HepG2 (cell line): ENCODE data around the gene PIAS3. TPM values are rescaled to one million over a fixed set of nuclear protein-coding genes. Genes with fewer than 3 reads are reported as not detected.

Experiments
- ATAC-seq: fragments of 200-7000 bp; cut with Tn5 transposase; 3 replicates; pipeline ENCODE4 v1.9.1; 2020; ENCODE audit warnings: mild to moderate bottlenecking, moderate library complexity
- BruUV-seq: library from RNA; stranded (reverse); fragments of 400-500 nt; replicated peaks from 2 replicates; lab custom pipeline; 2021; lab: Mats Ljungman, UMichigan
- CTCF ChIA-PET: fragments of 300-600 bp; formaldehyde crosslinking; extraction: SDS; loops from one replicate; lab custom pipeline; 2021; ENCODE audit warnings: low total read pairs, inconsistent platforms, low intra/inter-chr PET ratio; lab: Yijun Ruan, JAX
- POLR2A ChIA-PET: fragments of 350-600 bp; sonication (Branson Sonifier 250); formaldehyde crosslinking; loops from one replicate; lab custom pipeline; 2020; ENCODE audit warnings: antibody characterized with exemption, inconsistent platforms; lab: Yijun Ruan, JAX
- DNase-seq: peaks from one replicate; pipeline ENCODE4 v3.0.0-alpha.2; 2015; ENCODE audit warnings: low spot score
- FAIRE-seq: peaks from 3 replicates; lab custom pipeline; 2011; peaks lifted over from hg19 to GRCh38; lab: Jason Lieb, UNC
- H2AFZ ChIP-seq: one replicate; pipeline ENCODE4 v1.6.1; 2011; ENCODE audit warnings: low read length, inconsistent platforms
- H3K27ac ChIP-seq: fragments of 300-600 bp; 3 replicates; pipeline ENCODE4 v1.8.0; 2011; ENCODE audit warnings: mixed run types, mild to moderate bottlenecking, mixed read lengths, low read length, inconsistent platforms; ENCODE audit not compliant: insufficient read depth; ENCODE audit errors: extremely low read length
- H3K27me3 ChIP-seq, 2 experiments: fragments of 200-600 bp in 1 of 2; 2 replicates in 1 of 2; 3 replicates in 1 of 2; pipeline versions ENCODE4 v1.6.0 to v1.8.0; 2011; ENCODE audit warnings: low read length in 2 of 2, mild to moderate bottlenecking in 2 of 2, moderate library complexity in 2 of 2, inconsistent platforms in 1 of 2; ENCODE audit not compliant: insufficient read depth in 2 of 2, control insufficient read depth in 1 of 2
- H3K36me3 ChIP-seq, 2 experiments: fragments of 200-600 bp in 1 of 2; replicated peaks in 1 of 2; 2 replicates in 1 of 2; 3 replicates in 1 of 2; pipeline versions ENCODE4 v1.5.1 to v1.8.0; 2011; ENCODE audit warnings: low read length in 2 of 2, inconsistent platforms in 1 of 2; ENCODE audit not compliant: insufficient read depth in 2 of 2, control insufficient read depth in 1 of 2
- H3K4me1 ChIP-seq: 2 replicates; pipeline ENCODE4 v1.5.1; 2012; ENCODE audit warnings: low read length, inconsistent platforms; ENCODE audit not compliant: insufficient read depth
- H3K4me2 ChIP-seq: 2 replicates; pipeline ENCODE4 v1.6.0; 2011; ENCODE audit warnings: low read depth, low read length, inconsistent platforms
- H3K4me3 ChIP-seq, 3 experiments: fragments of 200-600 bp in 1 of 3; sonication (generic), shearing (Covaris generic) in 1 of 3; replicated peaks in 1 of 3; 2 replicates each; pipeline ENCODE4 v1.5.1; 2011 to 2016; ENCODE audit warnings: low read length in 3 of 3, inconsistent platforms in 2 of 3, low read depth in 2 of 3, mild to moderate bottlenecking in 2 of 3, control low read depth in 1 of 3, mixed read lengths in 1 of 3; ENCODE audit not compliant: insufficient read depth in 1 of 3
- H3K79me2 ChIP-seq: one replicate; pipeline ENCODE4 v1.6.1; 2011; ENCODE audit warnings: low read length, inconsistent platforms; ENCODE audit not compliant: insufficient read depth
- H3K9ac ChIP-seq: 2 replicates; pipeline ENCODE4 v1.6.0; 2011; ENCODE audit warnings: mild to moderate bottlenecking, low read depth, low read length, inconsistent platforms; ENCODE audit not compliant: insufficient read depth
- H3K9me3 ChIP-seq: 2 replicates; pipeline ENCODE4 v1.5.1; 2012; ENCODE audit warnings: mild to moderate bottlenecking, low read length
- H4K20me1 ChIP-seq: 2 replicates; pipeline ENCODE4 v1.6.0; 2011; ENCODE audit warnings: inconsistent platforms, mild to moderate bottlenecking, low read length, moderate library complexity; ENCODE audit not compliant: insufficient read depth
- FOXO4 ChIP-seq: sonication (generic); formaldehyde crosslinking; conservative IDR thresholded peaks from 2 replicates; pipeline ENCODE4 v1.8.1; 2023; ENCODE audit warnings: missing genetic modification reagents
- HDAC6 ChIP-seq: fragments of 200-600 bp; sonication (generic); IDR thresholded peaks from 2 replicates; pipeline ENCODE4 v1.7.0; 2017; ENCODE audit warnings: mild to moderate bottlenecking, antibody characterized with exemption, low read length, low read depth
- HOMEZ ChIP-seq: IDR thresholded peaks from 2 replicates; pipeline ENCODE4 v1.6.1; 2016; ENCODE audit warnings: low read depth
- LBX2 ChIP-seq: sonication (generic); formaldehyde crosslinking; IDR thresholded peaks from 2 replicates; pipeline ENCODE4 v1.5.0; 2020; ENCODE audit warnings: missing genetic modification reagents, mild to moderate bottlenecking, borderline replicate concordance
- NR3C1 ChIP-seq: sonication (generic); formaldehyde crosslinking; IDR thresholded peaks from 2 replicates; pipeline ENCODE4 v1.4.0; 2020; ENCODE audit warnings: missing genetic modification reagents
- PPARG ChIP-seq: conservative IDR thresholded peaks from 2 replicates; pipeline ENCODE4 v1.6.1; 2016; ENCODE audit warnings: missing biosample characterization, missing genetic modification reagents
- RAD51 ChIP-seq: fragments of 450-650 bp; IDR thresholded peaks from 2 replicates; pipeline ENCODE4 v1.6.1; 2016; ENCODE audit warnings: borderline replicate concordance
- SALL1 ChIP-seq: sonication (generic); formaldehyde crosslinking; IDR thresholded peaks from 2 replicates; pipeline ENCODE4 v1.8.0; 2022; ENCODE audit warnings: mild to moderate bottlenecking, missing genetic modification reagents
- SNAI1 ChIP-seq: sonication (generic); formaldehyde crosslinking; IDR thresholded peaks from 2 replicates; pipeline ENCODE4 v1.5.0; 2020; ENCODE audit warnings: mild to moderate bottlenecking, missing genetic modification reagents, borderline replicate concordance
- YEATS2 ChIP-seq: sonication (generic); formaldehyde crosslinking; IDR thresholded peaks from 2 replicates; pipeline ENCODE4 v1.4.0; 2020; ENCODE audit warnings: missing genetic modification reagents, borderline replicate concordance
- ZFP82 ChIP-seq: sonication (generic); formaldehyde crosslinking; IDR thresholded peaks from 2 replicates; pipeline ENCODE4 v1.5.1; 2020; ENCODE audit warnings: mild to moderate bottlenecking, missing genetic modification reagents, borderline replicate concordance
- ZNF430 ChIP-seq: sonication (generic); formaldehyde crosslinking; IDR thresholded peaks from 2 replicates; pipeline ENCODE4 v1.9.0; 2021; ENCODE audit warnings: mild to moderate bottlenecking, missing genetic modification reagents
- ZNF556 ChIP-seq: sonication (generic); formaldehyde crosslinking; IDR thresholded peaks from 2 replicates; pipeline ENCODE4 v1.4.0; 2020; ENCODE audit warnings: mild to moderate bottlenecking, missing genetic modification reagents, borderline replicate concordance
- ZNF570 ChIP-seq: sonication (generic); formaldehyde crosslinking; IDR thresholded peaks from 2 replicates; pipeline ENCODE4 v1.4.0; 2020; ENCODE audit warnings: mild to moderate bottlenecking, missing genetic modification reagents, borderline replicate concordance
- ZNF672 ChIP-seq: sonication (generic); formaldehyde crosslinking; IDR thresholded peaks from 2 replicates; pipeline ENCODE4 v1.8.1; 2022; ENCODE audit warnings: missing genetic modification reagents
- ZSCAN31 ChIP-seq: sonication (generic); formaldehyde crosslinking; IDR thresholded peaks from 2 replicates; pipeline ENCODE4 v1.5.0; 2020; ENCODE audit warnings: low read depth, mild to moderate bottlenecking, missing genetic modification reagents
- WGBS: methylation state at CpG from one replicate; pipeline ENCODE4 v1.1.6; 2017; ENCODE audit warnings: low lambda C conversion rate; 5-methylcytosine and 5-hydroxymethylcytosine counted together
- in situ Hi-C: cut with HindIII; loops from 2 replicates; pipeline ENCODE4 v1.10.0; 2017; ENCODE audit warnings: low pct_unique_long_range_greater_than_20kb; ENCODE audit not compliant: extremely low pct_ligation_motif_present
- intact Hi-C: fragments of 100-400 bp; cut with micrococcal nuclease; formaldehyde crosslinking; loops from one replicate; pipeline ENCODE4 v1.10.0; 2022; ENCODE audit not compliant: unreplicated experiment
- polyA plus RNA-seq, 8 experiments: library from polyadenylated mRNA; depleted of rRNA in 3 of 8; stranded (reverse) in 7 of 8; unstranded in 1 of 8; fragments of >200 nt; fragmentation: Illumina TruSeq in 4 of 8; extraction: Trizol in 4 of 8; gene quantifications; 2 replicates each; pipeline versions ENCODE4 v1.2.1 to v1.2.3, GENCODE V29; 2011 to 2016; ENCODE audit warnings: low read depth in 4 of 8, missing spikeins in 1 of 8, mixed read lengths in 1 of 8; ENCODE audit not compliant: insufficient read depth in 1 of 8
- total RNA-seq, 5 experiments: library from RNA; depleted of rRNA; stranded (reverse); fragments of >200 nt; fragmentation: Illumina TruSeq; extraction: Trizol; gene quantifications; 2 replicates each; pipeline ENCODE4 v1.2.3, GENCODE V29; 2016; ENCODE audit warnings: low read depth in 1 of 5
- TF ChIP-seq, protein P1 (sequence below), 2 experiments: fragments of 450-650 bp in 1 of 2; sonication (generic) in 1 of 2; formaldehyde crosslinking; IDR thresholded peaks; 2 replicates each; pipeline versions ENCODE4 v1.5.0 to v1.8.0; 2020 to 2022; ENCODE audit warnings: mild to moderate bottlenecking in 1 of 2, missing genetic modification reagents in 1 of 2
- TF ChIP-seq, protein P2 (sequence below): sonication (generic); formaldehyde crosslinking; conservative IDR thresholded peaks from 2 replicates; pipeline ENCODE4 v1.8.0; 2022; ENCODE audit warnings: low read depth, missing genetic modification reagents

Gene PIAS3
- total and polyA plus RNA-seq, 2 of the 13 experiments (the other 11 are each of a cell fraction or from before 2014, with no cell fraction given) = 3.7 to 8.0 TPM

- TF ChIP-seq HOMEZ (CRISPR knock-in tag) = no peak
- no peak for TF ChIP-seq ZFP82 (CRISPR knock-in tag)
Measured at GRCh38 chr1:145845144-145845513, 13.8 kb downstream of the PIAS3 start (continued).

GRCh38 chr1:145843031-145843430, 15.8 kb downstream of the PIAS3 start:
- no peak overlapping the region for H3K9ac ChIP-seq
- no peaks in the 10 kb centered on the region for H3K79me2 ChIP-seq
- ATAC-seq (no peak), DNase-seq (no peak), FAIRE-seq (no peak)
- no peak overlapping the region for H3K4me3 ChIP-seq
- no peak overlapping the region for H3K27ac ChIP-seq
- H2AFZ ChIP-seq = no peak overlapping the region
- peaks cover 15 to 39% of the 10 kb centered on the region in 2 experiments for H3K36me3 ChIP-seq
- no peaks in the 10 kb centered on the region for H3K9me3 ChIP-seq
- BruUV-seq = no TSS peak
- intact Hi-C loops (no loop called here), in situ Hi-C loops (loop anchor here (10.0 kb wide), 1 partner anchor 172 kb away; no protein-coding TSS in a partner anchor)
- H3K27me3 ChIP-seq = no peaks in the 10 kb centered on the region
- ChIA-PET CTCF (no interaction called here), POLR2A (interaction anchor here (0.9 to 2.8 kb wide), 3 partner anchors 16 to 43 kb away, joined by 3 to 10 read pairs (median 6); partner anchors contain the start of genes PIAS3, POLR3C and RNF115)
- no peaks in the 10 kb centered on the region for H4K20me1 ChIP-seq
- WGBS = 100% methylated on average over 3 of the region's 3 CpGs
- H3K4me1 ChIP-seq = peaks cover 12% of the 10 kb centered on the region
- H3K4me2 ChIP-seq = no peak overlapping the region
- TF ChIP-seq SALL1 (CRISPR knock-in tag) (no peak), ZNF570 (CRISPR knock-in tag) (no peak), NR3C1 (CRISPR knock-in tag) (no peak), ZNF430 (CRISPR knock-in tag) (no peak), LBX2 (CRISPR knock-in tag) (no peak), ZNF672 (no peak), ZNF556 (CRISPR knock-in tag) (no peak), YEATS2 (no peak), HDAC6 (no peak), RAD51 (no peak), FOXO4 (CRISPR knock-in tag) (no peak), SNAI1 (CRISPR knock-in tag) (no peak), PPARG (no peak), ZSCAN31 (CRISPR knock-in tag) (no peak)
- TF ChIP-seq, protein P1, sequence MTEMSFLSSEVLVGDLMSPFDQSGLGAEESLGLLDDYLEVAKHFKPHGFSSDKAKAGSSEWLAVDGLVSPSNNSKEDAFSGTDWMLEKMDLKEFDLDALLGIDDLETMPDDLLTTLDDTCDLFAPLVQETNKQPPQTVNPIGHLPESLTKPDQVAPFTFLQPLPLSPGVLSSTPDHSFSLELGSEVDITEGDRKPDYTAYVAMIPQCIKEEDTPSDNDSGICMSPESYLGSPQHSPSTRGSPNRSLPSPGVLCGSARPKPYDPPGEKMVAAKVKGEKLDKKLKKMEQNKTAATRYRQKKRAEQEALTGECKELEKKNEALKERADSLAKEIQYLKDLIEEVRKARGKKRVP (CRISPR knock-in tag; IDR thresholded peaks at IDR 0.05) = no peak
- TF ChIP-seq, protein P2, sequence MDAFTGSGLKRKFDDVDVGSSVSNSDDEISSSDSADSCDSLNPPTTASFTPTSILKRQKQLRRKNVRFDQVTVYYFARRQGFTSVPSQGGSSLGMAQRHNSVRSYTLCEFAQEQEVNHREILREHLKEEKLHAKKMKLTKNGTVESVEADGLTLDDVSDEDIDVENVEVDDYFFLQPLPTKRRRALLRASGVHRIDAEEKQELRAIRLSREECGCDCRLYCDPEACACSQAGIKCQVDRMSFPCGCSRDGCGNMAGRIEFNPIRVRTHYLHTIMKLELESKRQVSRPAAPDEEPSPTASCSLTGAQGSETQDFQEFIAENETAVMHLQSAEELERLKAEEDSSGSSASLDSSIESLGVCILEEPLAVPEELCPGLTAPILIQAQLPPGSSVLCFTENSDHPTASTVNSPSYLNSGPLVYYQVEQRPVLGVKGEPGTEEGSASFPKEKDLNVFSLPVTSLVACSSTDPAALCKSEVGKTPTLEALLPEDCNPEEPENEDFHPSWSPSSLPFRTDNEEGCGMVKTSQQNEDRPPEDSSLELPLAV (CRISPR knock-in tag) = no peak
